ENCODE data around the gene DNAJB13. TPM values are rescaled to one million over a fixed set of nuclear protein-coding genes. Genes with fewer than 3 reads are reported as not detected.

Gene DNAJB13
- total RNA-seq, 4 donors from 2014 or later: not detected

DNA sequence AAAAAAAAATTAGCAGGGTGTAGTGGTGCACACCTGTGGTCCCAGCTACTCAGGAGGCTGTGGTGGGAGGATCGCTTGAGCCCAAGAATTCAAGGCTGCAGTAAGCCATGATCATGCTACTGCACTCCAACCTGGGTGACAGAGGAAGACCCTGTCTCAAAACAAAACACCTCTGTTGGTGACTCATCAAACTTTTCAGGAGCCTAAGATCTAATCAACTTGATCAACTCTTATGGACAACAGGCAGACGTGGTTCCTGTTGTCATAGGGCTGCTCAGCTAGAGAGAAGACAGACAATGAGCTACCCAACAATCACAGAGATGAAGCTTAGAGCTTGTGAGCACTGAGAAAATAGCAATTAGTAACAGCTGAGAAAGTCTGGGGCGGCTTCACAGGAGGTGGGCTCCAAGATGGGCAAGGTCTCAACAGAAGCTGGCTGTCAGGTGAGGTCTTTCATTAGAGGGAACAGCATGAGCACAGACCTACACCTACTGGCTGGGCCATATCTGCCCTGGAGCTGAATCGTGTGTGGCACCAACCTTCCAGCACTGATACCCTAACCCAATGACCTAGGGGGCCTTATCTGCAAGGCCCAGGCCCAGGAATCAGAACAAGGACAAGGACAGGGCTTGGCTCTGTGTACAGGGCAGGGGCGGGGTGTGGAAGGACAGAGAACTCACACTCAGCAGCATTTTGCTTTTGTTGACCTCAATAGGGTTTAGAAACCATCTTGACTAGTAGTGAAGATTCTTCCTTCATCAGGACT lies 65.3 kb downstream of the DNAJB13 start:
- peaks cover 3 to 27% (median 21%) of the 10 kb centered on the region in 3 donors for H3K4me1 ChIP-seq
- no peak for ATAC-seq
- H3K36me3 ChIP-seq: peaks cover 0 to 55% of the 10 kb centered on the region in 2 donors
- no peak overlapping the region for H3K27ac ChIP-seq
- no peaks in the 10 kb centered on the region for H3K27me3 ChIP-seq
- no peak for TF ChIP-seq EP300 (IDR thresholded peaks at IDR 0.05)
- TF ChIP-seq POLR2A (IDR thresholded peaks at IDR 0.05): no peak
- TF ChIP-seq, protein P1, sequence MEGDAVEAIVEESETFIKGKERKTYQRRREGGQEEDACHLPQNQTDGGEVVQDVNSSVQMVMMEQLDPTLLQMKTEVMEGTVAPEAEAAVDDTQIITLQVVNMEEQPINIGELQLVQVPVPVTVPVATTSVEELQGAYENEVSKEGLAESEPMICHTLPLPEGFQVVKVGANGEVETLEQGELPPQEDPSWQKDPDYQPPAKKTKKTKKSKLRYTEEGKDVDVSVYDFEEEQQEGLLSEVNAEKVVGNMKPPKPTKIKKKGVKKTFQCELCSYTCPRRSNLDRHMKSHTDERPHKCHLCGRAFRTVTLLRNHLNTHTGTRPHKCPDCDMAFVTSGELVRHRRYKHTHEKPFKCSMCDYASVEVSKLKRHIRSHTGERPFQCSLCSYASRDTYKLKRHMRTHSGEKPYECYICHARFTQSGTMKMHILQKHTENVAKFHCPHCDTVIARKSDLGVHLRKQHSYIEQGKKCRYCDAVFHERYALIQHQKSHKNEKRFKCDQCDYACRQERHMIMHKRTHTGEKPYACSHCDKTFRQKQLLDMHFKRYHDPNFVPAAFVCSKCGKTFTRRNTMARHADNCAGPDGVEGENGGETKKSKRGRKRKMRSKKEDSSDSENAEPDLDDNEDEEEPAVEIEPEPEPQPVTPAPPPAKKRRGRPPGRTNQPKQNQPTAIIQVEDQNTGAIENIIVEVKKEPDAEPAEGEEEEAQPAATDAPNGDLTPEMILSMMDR (IDR thresholded peaks at IDR 0.05): no peak
- no peak for TF ChIP-seq POLR2AphosphoS5 (IDR thresholded peaks at IDR 0.05)
- WGBS, 2 donors (ENCODE audit: low coverage in 1 of 2): 96 to 100% methylated on average over 3 to 4 of the region's 5 CpGs
- no peaks in the 10 kb centered on the region for H3K9me3 ChIP-seq
- no peak overlapping the region for H3K4me3 ChIP-seq

DNA sequence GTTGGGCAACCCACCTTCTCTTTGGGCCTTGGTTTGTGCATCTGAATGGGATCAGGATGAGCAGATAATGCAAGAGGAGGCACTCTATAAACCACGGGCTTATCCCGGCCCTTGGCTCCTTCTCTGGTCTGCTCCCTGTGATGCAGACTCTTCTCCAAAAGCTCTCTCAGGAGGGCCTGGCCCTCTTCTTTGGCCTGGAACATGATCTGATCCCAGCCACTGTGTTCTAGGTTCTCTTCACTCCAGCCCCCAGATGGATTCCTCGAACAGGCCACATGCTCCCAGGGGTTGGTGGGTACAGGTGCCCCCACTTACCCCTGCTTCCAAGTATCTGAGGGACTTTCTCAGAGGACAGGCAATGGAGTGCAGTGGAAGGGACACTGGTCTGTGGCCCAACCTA lies 66.8 kb downstream of the DNAJB13 start:
- Histone ChIP-seq H3K4me3 (no peak overlapping the region), H3K4me1 (peaks cover 3 to 27% (median 21%) of the 10 kb centered on the region in 3 donors), H3K27me3 (no peaks in the 10 kb centered on the region), H3K27ac (peak overlapping the region in 3 of 4 donors; percentile 77 to 84 (median 79)), H3K36me3 (peaks cover 0 to 43% of the 10 kb centered on the region in 2 donors), H3K9me3 (no peaks in the 10 kb centered on the region)
- TF ChIP-seq, protein P1 (IDR thresholded peaks at IDR 0.05): no peak
- no peak for TF ChIP-seq EP300 (IDR thresholded peaks at IDR 0.05)
- no peak for TF ChIP-seq POLR2A (IDR thresholded peaks at IDR 0.05)
- no peak for TF ChIP-seq POLR2AphosphoS5 (IDR thresholded peaks at IDR 0.05)
- 94% methylated on average over 3 of the region's 3 CpGs; no CpG with 5 or more reads in 1 of the 2 donors for WGBS, 2 donors (ENCODE audit: low coverage in 1 of 2)
- ATAC-seq: no peak

DNA sequence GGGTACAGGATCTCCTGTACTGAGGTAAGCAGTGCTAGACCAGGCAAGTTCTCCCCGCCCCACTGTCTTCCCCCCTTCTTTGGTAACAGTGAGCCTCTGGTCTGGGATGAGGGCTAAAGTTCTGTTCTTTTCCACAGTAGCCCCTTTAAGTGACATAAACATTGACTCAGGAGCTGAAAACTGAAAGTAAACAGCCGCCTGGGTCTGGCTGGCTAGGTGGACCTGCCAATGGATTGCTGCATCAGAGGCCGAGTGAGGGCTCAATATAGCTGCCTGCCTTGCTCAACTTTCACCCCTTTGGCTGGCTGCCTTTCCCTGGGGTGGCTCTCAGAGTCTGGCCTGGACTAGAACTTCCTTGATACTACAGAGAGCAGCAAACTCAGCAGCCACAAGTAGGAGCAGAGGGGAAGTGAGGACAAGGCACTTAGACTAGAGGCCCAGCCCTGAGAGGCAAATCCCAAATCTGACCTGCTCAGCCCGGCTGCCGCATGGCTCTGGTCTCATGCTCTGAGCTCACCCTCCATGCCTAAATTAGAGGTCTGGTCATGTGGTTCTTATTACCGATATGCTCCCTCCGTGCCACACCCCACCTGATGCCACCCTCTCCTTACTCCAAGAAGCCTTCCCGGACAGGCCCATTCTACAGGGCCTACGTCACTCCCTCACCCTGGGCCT lies 67.6 kb downstream of the DNAJB13 start:
- 65 to 87% methylated on average over 3 to 6 of the region's 9 CpGs for WGBS, 2 donors (ENCODE audit: low coverage in 1 of 2)
- no peaks in the 10 kb centered on the region for H3K9me3 ChIP-seq
- TF ChIP-seq EP300 (IDR thresholded peaks at IDR 0.05) (no peak), POLR2A (IDR thresholded peaks at IDR 0.05) (no peak), POLR2AphosphoS5 (IDR thresholded peaks at IDR 0.05) (peak; percentile 84)
- TF ChIP-seq, protein P1 (IDR thresholded peaks at IDR 0.05): peak in 1 of 4 experiments; percentile 4
- H3K4me1 ChIP-seq: peaks cover 3 to 27% (median 21%) of the 10 kb centered on the region in 3 donors
- H3K4me3 ChIP-seq: no peak overlapping the region
- H3K36me3 ChIP-seq: peaks cover 0 to 44% of the 10 kb centered on the region in 2 donors
- H3K27me3 ChIP-seq: no peaks in the 10 kb centered on the region
- ATAC-seq: peak; percentile 97
- peak overlapping the region; percentile 51 to 84 (median 78) for H3K27ac ChIP-seq

DNA sequence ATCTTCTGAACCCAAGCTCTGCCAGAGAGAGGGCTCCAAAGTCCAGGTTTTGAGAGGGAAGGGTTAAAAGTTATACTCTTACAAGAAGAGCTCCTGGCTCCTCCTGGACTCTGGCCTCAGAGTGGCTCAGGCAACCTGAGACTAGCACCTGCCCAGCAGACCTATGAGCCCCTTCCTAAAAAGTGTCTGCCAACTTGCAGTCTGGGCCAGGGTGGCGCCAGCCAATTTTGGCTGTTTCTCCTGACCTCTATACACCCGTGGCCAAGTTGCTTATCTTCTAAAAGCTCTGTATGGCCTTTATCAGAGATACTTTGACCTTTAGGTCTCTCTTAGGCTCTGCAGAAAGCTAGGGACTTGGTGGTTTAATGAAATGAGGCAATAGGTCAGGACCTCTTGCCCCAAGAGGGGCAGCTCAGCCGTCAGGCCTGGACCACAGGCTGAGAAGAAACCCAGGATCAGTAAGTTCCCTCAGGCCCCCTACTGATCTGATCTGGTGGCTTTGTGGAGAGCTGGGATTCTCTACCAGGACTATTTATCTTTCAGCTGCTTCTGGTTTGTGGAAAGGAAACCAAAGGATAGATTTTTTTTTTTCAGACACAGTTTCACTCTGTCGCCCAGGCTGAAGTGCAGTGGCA lies 68.4 kb downstream of the DNAJB13 start:
- 42 to 69% methylated on average over 2 to 3 of the region's 4 CpGs for WGBS, 2 donors (ENCODE audit: low coverage in 1 of 2)
- TF ChIP-seq, protein P1 (IDR thresholded peaks at IDR 0.05): no peak
- TF ChIP-seq POLR2A (IDR thresholded peaks at IDR 0.05): no peak
- no peak for TF ChIP-seq EP300 (IDR thresholded peaks at IDR 0.05)
- TF ChIP-seq POLR2AphosphoS5 (IDR thresholded peaks at IDR 0.05): no peak
- peak overlapping the region; percentile 51 to 84 (median 78) for H3K27ac ChIP-seq
- no peaks in the 10 kb centered on the region for H3K9me3 ChIP-seq
- no peaks in the 10 kb centered on the region for H3K27me3 ChIP-seq
- peaks cover 3 to 27% (median 21%) of the 10 kb centered on the region in 3 donors for H3K4me1 ChIP-seq
- ATAC-seq: no peak
- H3K4me3 ChIP-seq: no peak overlapping the region
- H3K36me3 ChIP-seq: peaks cover 0 to 42% of the 10 kb centered on the region in 2 donors

All from gastroesophageal sphincter (tissue), 4 donors.